Measurements from ENCODE around the gene HSF5. TPM values are rescaled to one million over a fixed set of nuclear protein-coding genes. Genes with fewer than 3 reads are reported as not detected.
A peak's percentile ranks its signal among the peaks of the same experiment; 100 is the strongest.

HSF5 gene
- polyA plus RNA-seq, 1 experiment = not detected

DNA sequence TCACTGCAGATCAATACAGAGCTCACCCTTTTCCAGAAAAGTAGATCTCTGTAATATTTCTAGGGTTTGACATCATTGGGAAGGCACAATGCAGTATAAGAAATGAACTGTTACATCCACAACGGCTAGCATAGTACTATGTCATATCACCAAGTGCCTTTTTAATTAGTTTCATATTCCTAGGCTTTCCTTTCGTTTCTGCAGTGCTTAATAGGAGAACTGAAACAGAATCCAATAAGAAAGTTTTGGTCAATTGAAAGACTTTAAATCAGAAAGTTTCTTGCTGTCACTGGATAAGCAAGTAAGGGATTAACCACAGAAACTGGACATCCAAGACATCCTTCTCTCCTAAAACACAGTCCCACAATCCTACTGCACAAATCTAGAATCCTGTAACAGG lies 67.4 kb downstream of the HSF5 start:
- Histone ChIP-seq H3K36me3 (ENCODE audit: control insufficient read depth, insufficient read depth, low read length) (no peaks in the 10 kb centered on the region), H3K4me3 (ENCODE audit: low read depth, low read length) (no peak overlapping the region), H3K27me3 (ENCODE audit: control insufficient read depth, insufficient read depth, low read length) (peaks cover 2% of the 10 kb centered on the region; the same call in 1 of the 2 replicates)
- ChIA-PET POLR2A (no interaction called here), CTCF (interaction anchor here (1.3 to 2.6 kb wide), 2 partner anchors 104 to 106 kb away, joined by 3 to 11 read pairs; no protein-coding TSS in a partner anchor)
- TF ChIP-seq, protein P1, sequence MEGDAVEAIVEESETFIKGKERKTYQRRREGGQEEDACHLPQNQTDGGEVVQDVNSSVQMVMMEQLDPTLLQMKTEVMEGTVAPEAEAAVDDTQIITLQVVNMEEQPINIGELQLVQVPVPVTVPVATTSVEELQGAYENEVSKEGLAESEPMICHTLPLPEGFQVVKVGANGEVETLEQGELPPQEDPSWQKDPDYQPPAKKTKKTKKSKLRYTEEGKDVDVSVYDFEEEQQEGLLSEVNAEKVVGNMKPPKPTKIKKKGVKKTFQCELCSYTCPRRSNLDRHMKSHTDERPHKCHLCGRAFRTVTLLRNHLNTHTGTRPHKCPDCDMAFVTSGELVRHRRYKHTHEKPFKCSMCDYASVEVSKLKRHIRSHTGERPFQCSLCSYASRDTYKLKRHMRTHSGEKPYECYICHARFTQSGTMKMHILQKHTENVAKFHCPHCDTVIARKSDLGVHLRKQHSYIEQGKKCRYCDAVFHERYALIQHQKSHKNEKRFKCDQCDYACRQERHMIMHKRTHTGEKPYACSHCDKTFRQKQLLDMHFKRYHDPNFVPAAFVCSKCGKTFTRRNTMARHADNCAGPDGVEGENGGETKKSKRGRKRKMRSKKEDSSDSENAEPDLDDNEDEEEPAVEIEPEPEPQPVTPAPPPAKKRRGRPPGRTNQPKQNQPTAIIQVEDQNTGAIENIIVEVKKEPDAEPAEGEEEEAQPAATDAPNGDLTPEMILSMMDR (IDR thresholded peaks at IDR 0.05; ENCODE audit: insufficient read depth, low read depth, low read length) = no peak
- DNase-seq (ENCODE audit: low read depth) = no peak

DNA sequence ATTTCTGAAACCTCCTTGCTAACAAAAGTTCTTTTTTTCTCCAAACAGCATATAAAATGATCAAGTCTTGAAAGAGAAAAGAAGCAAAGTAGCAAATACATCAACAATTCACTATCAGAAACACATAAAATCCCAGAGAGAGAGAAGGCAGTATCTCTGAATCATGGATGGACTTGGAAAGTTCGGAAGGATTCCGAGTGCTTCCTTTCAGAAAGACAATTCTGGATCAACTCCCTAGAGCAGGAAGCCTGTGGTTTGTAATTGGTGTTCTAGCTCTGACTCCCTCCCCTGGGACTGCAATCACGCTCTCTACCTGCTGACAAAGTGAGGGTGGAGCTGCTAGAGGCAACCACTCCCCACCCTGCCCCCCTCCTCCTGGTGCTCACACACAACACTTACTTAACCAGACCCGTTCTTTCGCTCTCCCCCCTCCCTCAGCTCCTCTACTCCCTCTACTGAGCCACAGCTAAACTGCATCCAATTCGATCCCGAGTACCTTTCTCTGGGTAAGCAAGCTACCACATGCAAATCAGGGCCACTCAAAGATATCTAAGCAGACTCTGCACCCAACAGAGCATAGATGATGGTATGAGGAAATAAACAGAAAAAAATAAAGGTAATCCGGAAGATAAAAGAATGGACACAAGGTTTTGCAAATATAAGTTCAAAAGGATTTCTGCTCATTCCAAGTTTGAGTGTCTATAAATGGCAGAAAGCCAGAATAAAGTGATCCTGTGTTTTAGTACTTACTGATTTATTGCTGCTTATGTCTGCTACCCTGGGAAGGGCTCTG lies 70.7 kb downstream of the HSF5 start, which contains the start of gene RNF43:
Gene RNF43, minus strand, starts transcription at position 235 of the 793 bp plus-strand sequence. CDS start 1,957 bp downstream, outside the sequence.
- TF ChIP-seq, protein P1 (IDR thresholded peaks at IDR 0.05; ENCODE audit: insufficient read depth, low read depth, low read length) = peak; percentile 93
- H3K4me3 ChIP-seq (ENCODE audit: low read depth, low read length) = peak within 1 kb of the TSS; percentile 31; the same call in 1 of the 2 replicates
- CTCF ChIA-PET = interaction anchor here (0.6 to 6.1 kb wide), 32 partner anchors 9 to 1273 kb away, joined by 3 to 95 read pairs (median 4); partner anchors contain the start of gene SUPT4H1
- H3K36me3 ChIP-seq (ENCODE audit: control insufficient read depth, insufficient read depth, low read length) = no peaks in the 10 kb centered on the region
- peak; percentile 41 for DNase-seq (ENCODE audit: low read depth)
- peaks cover 2% of the 10 kb centered on the region; the same call in 1 of the 2 replicates for H3K27me3 ChIP-seq (ENCODE audit: control insufficient read depth, insufficient read depth, low read length)
- POLR2A ChIA-PET = interaction anchor here (0.8 kb wide), 1 partner anchor 100 kb away, joined by 3 read pairs; no protein-coding TSS in a partner anchor

DNA sequence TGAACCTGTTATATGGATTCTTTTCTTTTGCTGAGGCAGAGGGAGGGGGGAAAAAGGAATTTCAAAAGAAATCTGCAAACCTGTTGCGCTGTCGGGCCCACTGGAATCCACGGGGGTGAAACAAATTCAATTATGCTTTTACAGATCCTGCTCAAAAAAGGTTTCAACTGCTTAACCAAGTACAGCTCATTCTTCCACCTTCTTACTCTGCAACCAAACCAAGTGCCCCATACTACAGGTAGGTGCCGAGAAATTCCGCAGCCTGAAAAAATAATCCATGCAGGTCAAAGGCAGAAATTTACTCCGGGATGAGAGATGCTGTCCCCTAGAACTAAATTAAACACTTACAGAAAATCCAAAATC lies 71.3 kb downstream of the HSF5 start:
- ChIA-PET CTCF (interaction anchor here (0.8 to 6.1 kb wide), 22 partner anchors 9 to 216 kb away, joined by 3 to 95 read pairs (median 6); partner anchors contain the start of gene SUPT4H1), POLR2A (no interaction called here)
- TF ChIP-seq, protein P1 (IDR thresholded peaks at IDR 0.05; ENCODE audit: insufficient read depth, low read depth, low read length) = no peak
- Histone ChIP-seq H3K4me3 (ENCODE audit: low read depth, low read length) (no peak overlapping the region), H3K36me3 (ENCODE audit: control insufficient read depth, insufficient read depth, low read length) (no peaks in the 10 kb centered on the region), H3K27me3 (ENCODE audit: control insufficient read depth, insufficient read depth, low read length) (peaks cover 2% of the 10 kb centered on the region; the same call in 1 of the 2 replicates)
- no peak for DNase-seq (ENCODE audit: low read depth)

DNA sequence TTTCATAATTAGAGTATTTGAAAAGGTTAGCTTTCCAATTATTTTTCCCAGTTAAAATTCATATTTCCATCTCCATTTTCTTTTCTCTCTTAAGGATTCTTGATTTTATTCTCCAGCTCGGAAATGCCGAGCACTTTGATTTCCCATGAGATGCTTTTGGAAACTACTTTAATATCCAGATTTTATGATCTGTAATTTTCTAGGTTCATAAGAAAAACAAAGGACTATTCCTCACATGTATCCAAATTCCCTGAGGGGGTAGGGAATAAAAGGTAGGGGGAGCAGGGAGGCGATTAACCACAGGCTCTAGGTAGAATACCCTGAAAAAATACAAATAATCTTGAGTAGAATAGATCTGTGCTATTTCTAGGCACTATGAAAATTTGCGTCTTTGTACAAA lies 71.8 kb downstream of the HSF5 start:
- TF ChIP-seq, protein P1 (IDR thresholded peaks at IDR 0.05; ENCODE audit: insufficient read depth, low read depth, low read length) = no peak
- DNase-seq (ENCODE audit: low read depth) = no peak
- CTCF ChIA-PET = interaction anchor here (0.7 to 6.1 kb wide), 6 partner anchors 16 to 167 kb away, joined by 3 to 95 read pairs (median 8); no protein-coding TSS in a partner anchor
- Histone ChIP-seq H3K27me3 (ENCODE audit: control insufficient read depth, insufficient read depth, low read length) (peaks cover 2% of the 10 kb centered on the region; the same call in 1 of the 2 replicates), H3K4me3 (ENCODE audit: low read depth, low read length) (no peak overlapping the region), H3K36me3 (ENCODE audit: control insufficient read depth, insufficient read depth, low read length) (no peaks in the 10 kb centered on the region)
- POLR2A ChIA-PET = no interaction called here

DNA sequence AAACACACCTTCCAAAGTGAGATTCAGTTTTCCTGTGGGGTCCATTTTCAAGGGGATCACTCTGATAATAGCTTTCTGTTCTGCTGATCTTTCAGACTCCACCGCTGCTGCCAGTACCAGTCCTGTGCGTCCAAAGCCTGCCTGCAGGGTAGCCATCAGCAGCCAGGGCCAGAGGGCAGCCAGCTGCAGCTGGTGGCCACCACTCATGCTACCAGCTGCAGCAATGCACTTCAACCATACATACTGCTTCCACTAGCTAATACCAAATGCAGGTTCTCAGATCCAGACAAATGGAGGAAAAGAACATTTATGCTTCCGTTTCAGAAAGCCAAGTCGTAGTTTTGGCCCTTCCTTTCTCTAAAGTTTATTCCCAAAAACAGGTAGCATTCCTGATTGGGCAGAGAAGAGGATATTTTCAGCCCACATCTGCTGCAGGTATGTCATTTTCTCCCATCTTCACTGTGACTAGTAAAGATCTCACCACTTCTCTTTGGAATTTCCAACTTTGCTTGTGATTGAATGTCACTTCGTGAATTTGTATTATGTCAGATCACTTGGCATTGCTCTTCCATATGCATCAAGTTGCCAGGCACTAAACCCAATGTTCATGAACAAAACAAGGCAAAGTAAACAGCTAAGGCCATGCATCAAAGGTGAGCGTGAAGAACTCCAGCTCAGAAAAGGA lies 72.7 kb downstream of the HSF5 start:
- ChIA-PET CTCF (interaction anchor here (0.7 to 6.1 kb wide), 5 partner anchors 43 to 166 kb away, joined by 3 to 95 read pairs (median 8); no protein-coding TSS in a partner anchor), POLR2A (no interaction called here)
- TF ChIP-seq, protein P1 (IDR thresholded peaks at IDR 0.05; ENCODE audit: insufficient read depth, low read depth, low read length) = no peak

More for the DNA sequence above, 72.7 kb downstream of the HSF5 start:
- peaks cover 2% of the 10 kb centered on the region; the same call in 1 of the 2 replicates for H3K27me3 ChIP-seq (ENCODE audit: control insufficient read depth, insufficient read depth, low read length)
- no peak overlapping the region for H3K4me3 ChIP-seq (ENCODE audit: low read depth, low read length)
- H3K36me3 ChIP-seq (ENCODE audit: control insufficient read depth, insufficient read depth, low read length) = no peaks in the 10 kb centered on the region
- DNase-seq (ENCODE audit: low read depth) = no peak

All from BJ (cell line).